ENCODE data around the gene ST14.

- no peak for TF ChIP-seq EZH2 (IDR thresholded peaks at IDR 0.05; ENCODE audit: borderline replicate concordance, insufficient read depth, low read depth, low read length, poor library complexity, severe bottlenecking)
- no peak for TF ChIP-seq CTCF (IDR thresholded peaks at IDR 0.05)
These were observed 32.3 kb downstream of the ST14 start for GRCh38 chr11:130191896-130192295.
